HCT116 (cell line): ENCODE results near the gene KRT85. TPM values are rescaled to one million over a fixed set of nuclear protein-coding genes. Genes with fewer than 3 reads are reported as not detected.

Experiments used
- ATAC-seq: fragments of 200-7000 bp; cut with Tn5 transposase; 2 replicates; pipeline ENCODE4 v1.9.1; 2020; ENCODE audit warnings: mild to moderate bottlenecking, moderate library complexity
- BruUV-seq: library from RNA; stranded (reverse); fragments of 400-500 nt; replicated peaks from 2 replicates; lab custom pipeline; 2021; lab: Mats Ljungman, UMichigan
- CTCF ChIA-PET: fragments of 300-600 bp; sonication (Branson Sonifier 250); formaldehyde crosslinking; loops from one replicate; lab custom pipeline; 2021; ENCODE audit warnings: antibody characterized with exemption; lab: Charles Lee
- POLR2A ChIA-PET: fragments of 300-600, 350-600 bp; sonication (Branson Sonifier 250); formaldehyde crosslinking; loops from one replicate; lab custom pipeline; 2021; ENCODE audit warnings: antibody characterized with exemption; lab: Charles Lee
- RAD21 ChIA-PET, 2 experiments: fragments of 300-600 bp; sonication (Branson Sonifier 250); formaldehyde crosslinking; loops; one replicate each; lab custom pipeline; 2023; ENCODE audit warnings: low total read pairs in 2 of 2; ENCODE audit not compliant: uncharacterized antibody in 2 of 2, unreplicated experiment in 2 of 2, low non-redundant PET in 1 of 2; lab: Charles Lee
- DNase-seq: peaks from one replicate; pipeline ENCODE4 v3.0.0-alpha.2; 2010; ENCODE audit warnings: low read depth, low spot score
- H2AFZ ChIP-seq: fragments of 200-600 bp; shearing (Covaris generic), sonication (generic); 2 replicates; pipeline ENCODE4 v1.6.1; 2017; ENCODE audit warnings: low read depth, mixed run types, mixed read lengths, antibody characterized with exemption, low read length; ENCODE audit not compliant: poor library complexity, severe bottlenecking
- H3K27ac ChIP-seq: 2 replicates; pipeline ENCODE4 v1.5.1; 2012; ENCODE audit warnings: low read depth, low read length
- H3K27me3 ChIP-seq: fragments of 200-600 bp; sonication (generic); 2 replicates; pipeline ENCODE4 v1.6.1; 2016; ENCODE audit warnings: mixed run types, low read length, mixed read lengths; ENCODE audit not compliant: insufficient read depth
- H3K36me3 ChIP-seq, 2 experiments: fragments of 200-500 bp in 1 of 2; fragments of 200-600 bp in 1 of 2; sonication (Bioruptor generic) in 1 of 2; sonication (generic) in 1 of 2; 2 replicates each; pipeline versions ENCODE4 v1.5.1 to v1.6.1; 2014 to 2016; ENCODE audit warnings: low read length in 2 of 2, inconsistent platforms in 1 of 2, mixed read lengths in 1 of 2, mixed run types in 1 of 2; ENCODE audit not compliant: insufficient read depth in 2 of 2, control insufficient read depth in 1 of 2
- H3K4me1 ChIP-seq, 2 experiments: fragments of 200-600 bp in 1 of 2; sonication (generic) in 1 of 2; 2 replicates each; pipeline versions ENCODE4 v1.5.1 to v1.6.1; 2012 to 2017; ENCODE audit warnings: low read length in 2 of 2, inconsistent platforms in 1 of 2, mild to moderate bottlenecking in 1 of 2, mixed read lengths in 1 of 2, mixed run types in 1 of 2, moderate library complexity in 1 of 2; ENCODE audit not compliant: insufficient read depth in 2 of 2, control insufficient read depth in 1 of 2
- H3K4me2 ChIP-seq: fragments of 200-600 bp; sonication (generic); 2 replicates; pipeline ENCODE4 v1.6.1; 2017; ENCODE audit warnings: mixed run types, low read length, mixed read lengths
- H3K4me3 ChIP-seq, 2 experiments: fragments of 200-600 bp in 1 of 2; sonication (generic) in 1 of 2; replicated peaks in 1 of 2; 2 replicates each; pipeline ENCODE4 v1.5.1; 2011 to 2016; ENCODE audit warnings: low read length in 2 of 2, control low read depth in 1 of 2, low read depth in 1 of 2, mild to moderate bottlenecking in 1 of 2, mixed read lengths in 1 of 2, mixed run types in 1 of 2
- H3K79me2 ChIP-seq: fragments of 200-600 bp; sonication (generic); 2 replicates; pipeline ENCODE4 v1.6.1; 2017; ENCODE audit warnings: mild to moderate bottlenecking, mixed run types, low read length, moderate library complexity, mixed read lengths; ENCODE audit not compliant: insufficient read depth
- H3K9ac ChIP-seq: fragments of 200-600 bp; sonication (generic); 2 replicates; pipeline ENCODE4 v1.6.1; 2016; ENCODE audit warnings: low read length, mixed read lengths
- H3K9me2 ChIP-seq: fragments of 200-600 bp; sonication (generic), shearing (Covaris generic); 2 replicates; pipeline ENCODE4 v1.6.1; 2017; ENCODE audit warnings: mixed run types, mild to moderate bottlenecking, moderate library complexity; ENCODE audit not compliant: insufficient read depth
- H3K9me3 ChIP-seq, 2 experiments: fragments of 200-500 bp in 1 of 2; fragments of 200-600 bp in 1 of 2; sonication (Bioruptor generic) in 1 of 2; sonication (generic) in 1 of 2; 2 replicates each; pipeline ENCODE4 v1.6.1; 2014 to 2017; ENCODE audit warnings: low read length in 2 of 2, mixed read lengths in 2 of 2, inconsistent platforms in 1 of 2, low read depth in 1 of 2, mild to moderate bottlenecking in 1 of 2, mixed run types in 1 of 2, moderate library complexity in 1 of 2; ENCODE audit not compliant: control insufficient read depth in 1 of 2, insufficient read depth in 1 of 2
- H4K20me1 ChIP-seq: fragments of 200-600 bp; sonication (generic), shearing (Covaris generic); 2 replicates; pipeline ENCODE4 v1.6.1; 2017; ENCODE audit warnings: mixed run types, mild to moderate bottlenecking, moderate library complexity; ENCODE audit not compliant: insufficient read depth
- CTCF ChIP-seq, 3 experiments: fragments of 200-600 bp in 1 of 3; sonication (generic) in 1 of 3; IDR thresholded peaks in 2 of 3; conservative IDR thresholded peaks in 1 of 3; 2 replicates each; pipeline ENCODE4 v1.5.1; 2012 to 2017; ENCODE audit warnings: low read depth in 2 of 3, low read length in 2 of 3, antibody characterized with exemption in 1 of 3, borderline replicate concordance in 1 of 3, control low read depth in 1 of 3, mild to moderate bottlenecking in 1 of 3, mixed read lengths in 1 of 3, mixed run types in 1 of 3, moderate library complexity in 1 of 3; ENCODE audit not compliant: insufficient read depth in 1 of 3
- FOSL1 ChIP-seq: IDR thresholded peaks from 2 replicates; pipeline ENCODE4 v1.6.1; 2012; ENCODE audit warnings: low read depth
- POLR2AphosphoS5 ChIP-seq: IDR thresholded peaks from 2 replicates; pipeline ENCODE4 v1.6.1; 2011; ENCODE audit warnings: mild to moderate bottlenecking, low read depth, low read length, moderate library complexity
- REST ChIP-seq: IDR thresholded peaks from 2 replicates; pipeline ENCODE4 v1.6.1; 2012; ENCODE audit warnings: low read depth
- SP1 ChIP-seq: IDR thresholded peaks from 2 replicates; pipeline ENCODE4 v1.6.1; 2012; ENCODE audit warnings: low read depth
- TCF7L2 ChIP-seq: IDR thresholded peaks from 2 replicates; pipeline ENCODE4 v1.7.0; 2011; ENCODE audit warnings: borderline replicate concordance, inconsistent platforms; ENCODE audit not compliant: insufficient read depth, insufficient read length; ENCODE audit errors: extremely low read depth
- ZBTB33 ChIP-seq: IDR thresholded peaks from 2 replicates; pipeline ENCODE4 v1.6.1; 2011; ENCODE audit warnings: mild to moderate bottlenecking, low read length, moderate library complexity; ENCODE audit not compliant: insufficient replicate concordance; ENCODE audit errors: extremely low read depth
- ZFX ChIP-seq: fragments of 450-650 bp; IDR thresholded peaks from 2 replicates; pipeline ENCODE4 v1.6.1; 2017
- intact Hi-C: fragments of 100-400 bp; cut with micrococcal nuclease; formaldehyde crosslinking; loops from 2 replicates; pipeline ENCODE4 v1.10.0; 2022
- total RNA-seq: library from RNA; stranded (reverse); gene quantifications from one replicate; pipeline ENCODE4 v1.2.1, GENCODE V29; 2021; ENCODE audit not compliant: unreplicated experiment

KRT85 gene
- total RNA-seq, 1 experiment from 2014 or later: not detected

GRCh38 chr12:52320784-52321400, 46.4 kb downstream of the KRT85 start, which contains the start of gene KRT83:
KRT83 (minus strand) TSS chr12:52321398; CDS start chr12:52321335, 63 bp downstream.
- H3K79me2 ChIP-seq: no peaks in the 10 kb centered on the region
- no peak within 1 kb of the TSS for H3K27ac ChIP-seq
- RAD21 ChIA-PET: no interaction called here
- POLR2A ChIA-PET: no interaction called here
- intact Hi-C loops: no loop called here
- BruUV-seq: no TSS peak
- no peak within 1 kb of the TSS for H3K4me3 ChIP-seq
- H3K9me3 ChIP-seq: no peaks in the 10 kb centered on the region
- no peak for TF ChIP-seq SP1
- TF ChIP-seq ZFX: no peak
- no peak for TF ChIP-seq POLR2AphosphoS5
- TF ChIP-seq CTCF (IDR thresholded peaks at IDR 0.05 in 2 of 3, conservative IDR thresholded peaks at IDR 0.05 in 1 of 3; ENCODE audit: borderline replicate concordance in 1 of 3, insufficient read depth in 1 of 3, low read depth in 2 of 3, low read length in 2 of 3): no peak
- TF ChIP-seq ZBTB33: no peak
- no peak for TF ChIP-seq REST
- no peak for TF ChIP-seq FOSL1
- TF ChIP-seq TCF7L2: no peak
- H3K9ac ChIP-seq: no peak within 1 kb of the TSS
- H2AFZ ChIP-seq: no peak within 1 kb of the TSS
- no peaks in the 10 kb centered on the region for H4K20me1 ChIP-seq
- H3K36me3 ChIP-seq: no peaks in the 10 kb centered on the region
- H3K27me3 ChIP-seq: no peaks in the 10 kb centered on the region; the same call in 1 of the 2 replicates
- ATAC-seq (no peak), DNase-seq (no peak)
- CTCF ChIA-PET: no interaction called here
- H3K9me2 ChIP-seq: no peaks in the 10 kb centered on the region
- H3K4me1 ChIP-seq: peaks cover 0 to 4% of the 10 kb centered on the region in 2 experiments; a peak in 1 of 4 replicates
- no peak within 1 kb of the TSS for H3K4me2 ChIP-seq
